H1 (cell line): ENCODE results near the gene PEAK1. TPM values are rescaled to one million over a fixed set of nuclear protein-coding genes. Genes with fewer than 3 reads are reported as not detected.

Experiments used
- CTCF ChIA-PET: fragments of 300-600 bp; sonication (Branson Sonifier 250); formaldehyde crosslinking; loops from one replicate; lab custom pipeline; 2021; ENCODE audit not compliant: partially characterized antibody; lab: Charles Lee
- POLR2A ChIA-PET: fragments of 300-600 bp; sonication (Branson Sonifier 250); formaldehyde crosslinking; loops from one replicate; lab custom pipeline; 2021; ENCODE audit warnings: inconsistent platforms; ENCODE audit not compliant: partially characterized antibody; lab: Charles Lee
- DNase-seq, 2 experiments: peaks; one replicate each; pipeline versions ENCODE4 v3.0.0 to v3.0.0-alpha.2; 2010 to 2022; ENCODE audit warnings: low spot score in 2 of 2, low read depth in 1 of 2, mixed read lengths in 1 of 2
- FAIRE-seq: peaks from 2 replicates; lab custom pipeline; 2011; peaks lifted over from hg19 to GRCh38; lab: Jason Lieb, UNC
- H2AFZ ChIP-seq: 2 replicates; pipeline ENCODE4 v1.8.1; 2012; ENCODE audit warnings: low read length, inconsistent platforms
- H2AK5ac ChIP-seq: 2 replicates; pipeline ENCODE4 v1.6.1; 2013; ENCODE audit warnings: low read depth, low read length
- H2BK120ac ChIP-seq: replicated peaks from 2 replicates; pipeline ENCODE3; 2013; ENCODE audit warnings: low read depth, low read length, inconsistent platforms
- H2BK12ac ChIP-seq: 2 replicates; pipeline ENCODE4 v1.6.1; 2013; ENCODE audit warnings: low read depth, low read length
- H2BK15ac ChIP-seq: 2 replicates; pipeline ENCODE4 v1.6.1; 2013; ENCODE audit warnings: low read length
- H2BK20ac ChIP-seq: 2 replicates; pipeline ENCODE4 v1.6.1; 2013; ENCODE audit warnings: low read length
- H2BK5ac ChIP-seq: 2 replicates; pipeline ENCODE4 v1.6.1; 2013; ENCODE audit warnings: low read depth, low read length
- H3K14ac ChIP-seq: 2 replicates; pipeline ENCODE4 v1.6.1; 2013; ENCODE audit warnings: inconsistent platforms; ENCODE audit not compliant: insufficient read length
- H3K18ac ChIP-seq: 2 replicates; pipeline ENCODE4 v1.6.1; 2013; ENCODE audit warnings: low read length; ENCODE audit errors: extremely low read depth
- H3K23ac ChIP-seq: 2 replicates; pipeline ENCODE4 v1.6.1; 2013; ENCODE audit warnings: inconsistent platforms; ENCODE audit not compliant: insufficient read length
- H3K23me2 ChIP-seq: 2 replicates; pipeline ENCODE4 v1.6.1; 2013; ENCODE audit warnings: low read depth, low read length
- H3K27ac ChIP-seq: 2 replicates; pipeline ENCODE4 v1.6.1; 2011; ENCODE audit warnings: low read depth, low read length, inconsistent platforms
- H3K27me3 ChIP-seq, 4 experiments: replicated peaks in 1 of 4; 1 replicate in 1 of 4; 2 replicates in 3 of 4; pipeline versions ENCODE4 v1.6.1 to v1.8.1; 2011 to 2013; ENCODE audit warnings: low read length in 3 of 4, mild to moderate bottlenecking in 3 of 4, inconsistent platforms in 2 of 4, mixed read lengths in 2 of 4, moderate library complexity in 1 of 4; ENCODE audit not compliant: control insufficient read depth in 3 of 4, insufficient read depth in 3 of 4; ENCODE audit errors: extremely low read depth in 1 of 4
- H3K36me3 ChIP-seq, 4 experiments: 2 replicates each; pipeline versions ENCODE4 v1.6.1 to v1.8.1; 2011 to 2013; ENCODE audit warnings: mild to moderate bottlenecking in 4 of 4, low read length in 3 of 4, moderate library complexity in 2 of 4, control low read depth in 1 of 4, inconsistent platforms in 1 of 4; ENCODE audit not compliant: insufficient read depth in 4 of 4, control insufficient read depth in 2 of 4
- H3K4ac ChIP-seq: replicated peaks from 2 replicates; pipeline ENCODE3; 2013; ENCODE audit warnings: low read length, low read depth, mixed read lengths, inconsistent platforms; ENCODE audit not compliant: insufficient read length
- H3K4me1 ChIP-seq, 4 experiments: replicated peaks in 1 of 4; 1 replicate in 1 of 4; 2 replicates in 3 of 4; pipeline versions ENCODE4 v1.6.1 to v1.8.1; 2011 to 2013; ENCODE audit warnings: low read length in 3 of 4, inconsistent platforms in 2 of 4, mixed read lengths in 1 of 4; ENCODE audit not compliant: insufficient read depth in 4 of 4, control insufficient read depth in 3 of 4
- H3K4me2 ChIP-seq, 2 experiments: 2 replicates each; pipeline versions ENCODE4 v1.6.1 to v1.8.1; 2011 to 2013; ENCODE audit warnings: low read depth in 2 of 2, low read length in 2 of 2, control low read depth in 1 of 2, inconsistent platforms in 1 of 2, mild to moderate bottlenecking in 1 of 2; ENCODE audit not compliant: insufficient read depth in 1 of 2
- H3K4me3 ChIP-seq, 4 experiments: fragments of 200-600, 300-600 bp in 1 of 4; sonication (generic), shearing (Covaris generic), sonication (Bioruptor Twin) in 1 of 4; 2 replicates each; pipeline versions ENCODE4 v1.5.1 to v1.8.1; 2011 to 2016; ENCODE audit warnings: low read length in 4 of 4, low read depth in 3 of 4, control low read depth in 2 of 4, inconsistent platforms in 2 of 4, mild to moderate bottlenecking in 2 of 4, mixed read lengths in 1 of 4, moderate library complexity in 1 of 4; ENCODE audit not compliant: insufficient read depth in 2 of 4; ENCODE audit errors: extremely low read depth in 1 of 4
- H3K56ac ChIP-seq: replicated peaks from 2 replicates; pipeline ENCODE3; 2013; ENCODE audit warnings: low read depth, mild to moderate bottlenecking, mixed read lengths, low read length, inconsistent platforms; ENCODE audit not compliant: insufficient read length
- H3K79me1 ChIP-seq: 2 replicates; pipeline ENCODE4 v1.6.1; 2013; ENCODE audit warnings: low read depth, low read length, control low read depth
- H3K79me2 ChIP-seq, 2 experiments: 2 replicates each; pipeline versions ENCODE4 v1.6.1 to v1.8.1; 2012 to 2013; ENCODE audit warnings: low read length in 2 of 2, mild to moderate bottlenecking in 2 of 2, inconsistent platforms in 1 of 2; ENCODE audit not compliant: insufficient read depth in 2 of 2, control insufficient read depth in 1 of 2
- H3K9ac ChIP-seq, 4 experiments: replicated peaks in 1 of 4; 1 replicate in 1 of 4; 2 replicates in 3 of 4; pipeline versions ENCODE4 v1.6.1 to v1.8.1; 2011 to 2013; ENCODE audit warnings: low read depth in 3 of 4, low read length in 3 of 4, control low read depth in 2 of 4, mild to moderate bottlenecking in 2 of 4, moderate library complexity in 2 of 4, inconsistent platforms in 1 of 4; ENCODE audit errors: extremely low read depth in 1 of 4
- H3K9me3 ChIP-seq, 2 experiments: 2 replicates each; pipeline versions ENCODE4 v1.6.1 to v1.8.1; 2012 to 2013; ENCODE audit warnings: mild to moderate bottlenecking in 2 of 2, moderate library complexity in 2 of 2, control low read depth in 1 of 2, inconsistent platforms in 1 of 2, low read depth in 1 of 2, low read length in 1 of 2, mixed read lengths in 1 of 2; ENCODE audit not compliant: insufficient read depth in 2 of 2
- H4K20me1 ChIP-seq, 2 experiments: replicated peaks in 1 of 2; 2 replicates each; pipeline versions ENCODE3 to v1.8.1; 2011 to 2013; ENCODE audit warnings: inconsistent platforms in 2 of 2, low read length in 2 of 2, mild to moderate bottlenecking in 1 of 2; ENCODE audit not compliant: insufficient read depth in 2 of 2, control insufficient read depth in 1 of 2
- H4K5ac ChIP-seq: 2 replicates; pipeline ENCODE4 v1.6.1; 2013; ENCODE audit warnings: low read length, low read depth, mixed read lengths, inconsistent platforms; ENCODE audit not compliant: insufficient read length
- H4K8ac ChIP-seq: 2 replicates; pipeline ENCODE4 v1.8.0; 2013; ENCODE audit warnings: mild to moderate bottlenecking, moderate library complexity, low read length, inconsistent platforms; ENCODE audit not compliant: insufficient read depth; ENCODE audit errors: extremely low read depth
- H4K91ac ChIP-seq: replicated peaks from 2 replicates; pipeline ENCODE3; 2013; ENCODE audit warnings: low read length, mixed read lengths, inconsistent platforms; ENCODE audit not compliant: insufficient read length
- BACH1 ChIP-seq: IDR thresholded peaks from 2 replicates; pipeline ENCODE4 v1.6.1; 2012; ENCODE audit warnings: low read length, improper control_type of control experiment
- CTBP2 ChIP-seq: IDR thresholded peaks from 2 replicates; pipeline ENCODE4 v1.7.0; 2011; ENCODE audit warnings: borderline replicate concordance, mild to moderate bottlenecking, moderate library complexity, mixed read lengths, low read length; ENCODE audit not compliant: insufficient read depth, insufficient read length
- JUN ChIP-seq: IDR thresholded peaks from 2 replicates; pipeline ENCODE4 v1.6.1; 2011; ENCODE audit warnings: low read depth, mild to moderate bottlenecking, improper control_type of control experiment, low read length
- KDM4A ChIP-seq: IDR thresholded peaks from one replicate; pipeline ENCODE4 v1.7.1; 2012; ENCODE audit warnings: low read depth, mild to moderate bottlenecking, moderate library complexity, low read length, inconsistent platforms; ENCODE audit not compliant: severe bottlenecking
- POU5F1 ChIP-seq: IDR thresholded peaks from 2 replicates; pipeline ENCODE4 v1.6.1; 2011; ENCODE audit warnings: low read depth, mild to moderate bottlenecking, low read length, moderate library complexity
- RXRA ChIP-seq: IDR thresholded peaks from 2 replicates; pipeline ENCODE4 v1.6.1; 2011; ENCODE audit warnings: low read depth, mild to moderate bottlenecking, low read length, moderate library complexity; ENCODE audit not compliant: insufficient read depth
- SIRT6 ChIP-seq: IDR thresholded peaks from one replicate; pipeline ENCODE4 v1.7.1; 2012; ENCODE audit warnings: low read length, inconsistent platforms
- SUZ12 ChIP-seq: fragments of 200-600 bp; sonication (generic); IDR thresholded peaks from 2 replicates; pipeline ENCODE4 v1.6.1; 2012; ENCODE audit warnings: mild to moderate bottlenecking, inconsistent platforms, low read length, moderate library complexity, mixed read lengths
- WGBS, 2 experiments: shearing (Covaris generic) in 1 of 2; methylation state at CpG; one replicate each; pipeline versions ENCODE4 v1.1.6 to v1.1.7; 2013 to 2015; ENCODE audit warnings: low lambda C conversion rate in 2 of 2, mixed read lengths in 2 of 2, inconsistent platforms in 1 of 2, low coverage in 1 of 2, missing lambda C conversion rate in 1 of 2; ENCODE audit not compliant: insufficient replicate concordance in 2 of 2, insufficient coverage in 1 of 2, insufficient read length in 1 of 2; ENCODE audit errors: extremely low coverage in 1 of 2, missing lambda C conversion rate in 1 of 2; 5-methylcytosine and 5-hydroxymethylcytosine counted together
- polyA plus RNA-seq, 7 experiments: library from polyadenylated mRNA; depleted of rRNA in 3 of 7; stranded (reverse) in 5 of 7; unstranded in 2 of 7; fragments of >200 nt in 5 of 7; fragments of 200-250 nt in 2 of 7; gene quantifications; 1 replicate in 5 of 7; 2 replicates in 1 of 7; 4 replicates in 1 of 7; pipeline versions ENCODE4 v1.2.1 to v1.2.3, GENCODE V29; 2011 to 2013; ENCODE audit warnings: missing spikeins in 2 of 7, mixed read lengths in 2 of 7
- total RNA-seq: library from RNA; stranded (reverse); fragmentation: NEBNext Ultra II Directional; extraction: Animal tissue kit (Norgen Biotek cat#: 25700); gene quantifications from 2 replicates; pipeline ENCODE4 v1.2.1, GENCODE V29; 2021

Gene PEAK1
- total and polyA plus RNA-seq, 2 of the 8 experiments (the other 6 are each of a cell fraction or from before 2014, with no cell fraction given) = 8.8 to 44.8 TPM

DNA sequence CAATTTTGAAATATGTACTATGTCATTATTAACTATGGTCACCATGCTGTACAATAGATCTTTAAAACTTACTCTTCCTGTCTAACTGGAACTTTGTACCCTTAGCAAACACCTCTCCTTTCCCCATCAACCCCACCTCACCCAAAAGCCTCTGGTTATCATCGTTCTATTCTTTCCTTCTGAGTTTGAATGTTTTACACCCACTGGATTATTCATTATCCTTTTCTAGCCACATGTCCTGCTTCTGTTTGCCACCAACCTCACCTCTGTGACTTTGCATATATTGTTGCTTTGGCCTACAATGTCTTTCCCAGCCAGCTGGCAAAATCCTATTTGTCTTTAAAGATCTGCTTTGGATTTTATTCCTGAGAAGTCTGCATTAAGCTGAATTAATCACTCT lies 246.4 kb downstream of the PEAK1 start:
- ChIA-PET CTCF (interaction anchor here (1.0 to 2.8 kb wide), 3 partner anchors 61 to 371 kb away, joined by 3 to 7 read pairs (median 3); no protein-coding TSS in a partner anchor), POLR2A (no interaction called here)
- FAIRE-seq = no peak
- Histone ChIP-seq H3K23ac (no peak overlapping the region), H4K8ac (no peak overlapping the region), H4K5ac (no peak overlapping the region), H4K20me1 (no peaks in the 10 kb centered on the region), H3K9ac (no peak overlapping the region), H2AK5ac (no peak overlapping the region), H2BK12ac (no peak overlapping the region), H3K4ac (no peak overlapping the region), H3K23me2 (no peaks in the 10 kb centered on the region), H3K4me2 (no peak overlapping the region), H3K27me3 (no peaks in the 10 kb centered on the region), H3K4me3 (no peak overlapping the region), H2BK120ac (no peak overlapping the region), H3K14ac (no peak overlapping the region), H3K56ac (no peak overlapping the region), H3K79me1 (no peaks in the 10 kb centered on the region), H2AFZ (no peak overlapping the region), H3K27ac (no peak overlapping the region), H3K18ac (no peak overlapping the region), H3K9me3 (no peaks in the 10 kb centered on the region), H2BK15ac (no peak overlapping the region), H3K79me2 (no peaks in the 10 kb centered on the region), H2BK5ac (no peak overlapping the region), H4K91ac (no peak overlapping the region), H3K4me1 (no peaks in the 10 kb centered on the region), H3K36me3 (no peaks in the 10 kb centered on the region), H2BK20ac (no peak overlapping the region)
- 80% methylated on average over 1 of the region's 1 CpG; no CpG with 5 or more reads in 1 of the 2 experiments for WGBS, 2 experiments
- DNase-seq = no peak
- TF ChIP-seq RXRA (no peak), SUZ12 (no peak), SIRT6 (no peak), KDM4A (no peak), JUN (no peak), POU5F1 (no peak), CTBP2 (no peak), BACH1 (no peak)
